ENCODE data around the gene REV3L.

Gene REV3L

DNA sequence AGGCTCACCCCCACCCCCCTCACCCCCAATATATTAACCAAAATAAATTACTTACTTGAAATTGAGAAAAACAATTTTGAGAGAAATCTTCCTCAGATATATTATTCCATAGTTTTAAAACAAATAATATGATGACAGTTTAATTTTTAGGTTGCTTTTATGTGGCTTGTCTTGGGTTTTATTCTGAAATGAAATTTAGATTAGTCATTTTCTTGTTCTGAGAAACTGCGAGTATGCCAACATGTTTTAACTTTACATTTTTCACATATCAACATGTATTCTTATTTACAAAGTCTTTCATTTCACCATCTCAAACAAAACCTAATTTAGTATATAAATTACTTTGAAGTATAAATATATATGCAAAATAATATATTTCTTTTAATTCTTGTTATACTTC is 11.1 kb downstream of the REV3L start:
- in situ Hi-C loops (cut with MboI; ENCODE audit: low sequenced_read_pairs), result no loop called here

DNA sequence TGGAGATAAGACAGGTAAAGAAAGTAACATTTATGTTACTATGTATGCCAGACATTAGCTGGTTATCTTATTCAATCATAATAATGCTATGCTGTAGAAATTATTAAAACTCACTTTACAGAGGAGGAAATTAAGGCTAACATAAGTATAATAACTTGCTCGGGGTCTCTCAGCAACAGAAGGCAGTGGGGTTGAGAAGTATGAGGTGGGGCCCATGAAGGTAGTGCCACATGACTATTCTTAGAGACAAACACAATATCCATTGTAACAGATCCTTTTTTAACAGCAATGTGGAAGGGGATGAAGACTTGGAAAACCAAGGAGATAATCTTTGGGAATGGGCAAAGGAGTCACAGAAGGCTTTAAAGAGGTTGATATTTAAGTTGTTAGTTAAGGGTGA is 11.5 kb downstream of the REV3L start:
- in situ Hi-C loops (cut with MboI; ENCODE audit: low sequenced_read_pairs), result no loop called here

DNA sequence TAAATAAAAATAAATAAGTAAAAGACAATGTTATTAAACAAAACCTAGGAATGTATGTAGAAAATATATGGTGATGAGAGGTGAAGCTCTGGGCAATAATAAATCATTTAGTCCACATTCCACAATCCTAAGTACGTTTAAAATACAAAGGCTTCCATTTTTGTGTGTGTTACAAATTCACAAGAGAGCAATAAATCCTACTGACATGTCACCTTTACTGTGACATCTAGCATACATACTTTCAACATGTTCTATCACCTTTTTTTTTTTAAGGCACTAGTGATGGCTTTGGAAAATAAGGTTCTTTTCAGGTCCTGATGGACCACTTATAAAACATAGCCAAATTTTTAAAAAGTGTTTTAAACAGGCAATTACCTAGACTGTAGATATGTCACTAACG is 12.0 kb downstream of the REV3L start:
- in situ Hi-C loops (cut with MboI; ENCODE audit: low sequenced_read_pairs), result no loop called here

DNA sequence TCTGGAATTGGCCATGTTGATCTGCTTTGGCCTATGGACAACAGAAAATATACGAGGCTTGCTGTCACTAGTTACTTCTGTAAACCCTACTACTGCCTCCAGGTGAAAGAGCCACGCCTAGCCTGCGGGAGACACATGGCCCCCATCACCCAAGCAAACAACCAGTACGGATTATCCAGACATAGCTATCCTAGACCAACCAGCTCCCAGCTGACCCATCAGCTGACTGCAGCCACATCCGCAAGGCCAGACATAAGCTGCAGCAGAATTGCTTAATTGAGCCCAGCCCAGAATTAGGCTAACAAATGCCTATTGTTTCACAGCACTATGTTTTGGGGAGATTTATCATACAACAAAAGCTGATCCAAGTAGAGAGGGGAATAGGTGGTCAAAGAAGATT is 13.5 kb downstream of the REV3L start:
- in situ Hi-C loops (cut with MboI; ENCODE audit: low sequenced_read_pairs), result no loop called here

DNA sequence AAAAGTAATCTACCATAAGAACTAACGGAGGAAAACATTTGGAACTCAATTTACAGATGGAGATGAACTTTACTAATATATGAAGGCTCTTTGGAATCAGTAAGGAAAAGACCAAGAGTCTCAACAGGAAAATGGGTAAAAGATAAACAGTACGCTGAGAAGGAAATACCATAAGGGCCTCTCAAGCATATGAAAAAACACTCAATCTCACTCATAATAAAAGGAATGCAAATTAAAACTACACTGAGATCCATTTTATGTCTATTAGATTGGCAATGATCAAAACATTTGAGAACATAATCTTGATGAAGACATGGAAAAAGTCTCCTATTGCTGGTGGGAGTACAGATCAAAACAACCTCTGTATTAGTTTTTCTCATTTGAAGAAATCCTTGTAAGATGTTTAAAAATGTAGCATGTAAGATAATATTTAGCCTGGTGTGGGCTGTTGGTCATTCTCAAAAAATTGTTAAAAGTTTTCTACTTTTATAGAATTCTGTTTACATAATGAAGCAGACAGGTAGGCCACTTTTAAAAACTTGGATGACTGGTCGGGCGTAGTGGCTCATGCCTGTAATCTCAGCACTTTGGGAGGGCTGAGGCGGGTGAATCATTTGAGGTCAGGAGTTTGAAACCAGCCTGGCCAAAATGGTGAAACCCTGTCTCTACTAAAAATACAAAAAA is 14.5 kb downstream of the REV3L start:
- in situ Hi-C loops (cut with MboI; ENCODE audit: low sequenced_read_pairs), result no loop called here

DNA sequence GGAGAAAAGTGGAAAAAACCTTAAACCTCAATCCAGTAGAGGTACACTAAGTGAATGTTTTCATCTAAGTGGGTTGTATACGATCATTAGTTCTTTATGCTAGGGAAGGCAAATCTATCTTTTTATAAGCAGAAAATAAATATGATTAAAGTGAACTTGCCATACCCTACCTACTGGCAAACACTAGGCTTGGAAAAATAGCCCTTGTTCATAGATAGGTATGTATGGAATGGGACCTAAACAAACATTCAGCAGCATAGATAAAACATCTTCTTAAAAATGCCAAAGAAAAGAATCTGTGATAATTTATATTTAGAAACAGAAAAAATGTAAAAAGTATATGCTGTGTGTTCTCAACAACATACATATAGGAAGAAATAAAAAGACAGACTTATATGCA is 18.8 kb downstream of the REV3L start:
- in situ Hi-C loops (cut with MboI; ENCODE audit: low sequenced_read_pairs), result no loop called here

DNA sequence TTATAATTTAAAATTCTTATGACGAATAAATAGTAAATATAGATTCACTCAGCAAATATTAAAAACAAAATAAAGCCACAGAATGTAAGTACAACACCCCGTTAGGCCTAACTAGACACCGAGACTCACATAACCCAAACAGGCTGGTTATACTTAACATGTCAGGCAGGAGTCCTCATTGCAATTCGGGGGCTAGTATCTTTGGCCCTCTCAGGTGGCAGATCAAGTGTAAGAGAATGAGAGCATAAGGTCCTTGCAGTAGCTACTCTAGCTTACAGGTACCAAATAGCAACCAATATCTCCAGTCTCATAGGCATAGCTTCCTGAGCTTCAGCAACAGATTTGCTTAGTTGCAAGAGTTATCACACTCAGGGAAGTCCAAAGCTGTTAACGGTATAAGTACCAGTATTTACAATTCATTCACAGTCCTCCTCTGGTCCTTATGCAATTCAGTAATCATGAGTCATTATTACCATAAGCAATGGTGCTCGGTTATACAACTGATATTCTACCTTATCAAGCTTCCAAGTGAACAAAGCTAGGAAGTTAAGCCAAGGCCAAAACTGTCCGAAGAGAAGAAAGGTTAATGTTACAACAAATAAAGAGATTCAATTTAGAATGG is 20.1 kb downstream of the REV3L start:
- in situ Hi-C loops (cut with MboI; ENCODE audit: low sequenced_read_pairs), result no loop called here

DNA sequence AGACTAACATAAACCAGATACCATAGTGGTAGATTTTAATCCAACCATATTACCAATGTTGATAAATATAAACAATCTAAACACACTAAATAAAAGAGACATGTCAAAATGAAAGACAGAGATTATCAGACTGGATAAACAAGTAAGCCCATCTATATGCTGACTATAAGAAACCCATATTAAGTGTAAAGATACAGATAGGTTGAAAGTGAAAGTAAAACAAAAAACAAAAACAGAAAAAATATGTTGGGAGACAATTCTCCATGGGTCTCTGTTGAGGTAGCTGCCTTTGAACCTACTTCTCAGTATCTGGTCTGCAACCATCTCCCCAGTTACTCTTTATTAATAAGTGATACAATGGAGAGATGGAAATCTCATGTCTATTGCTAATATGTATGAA is 21.2 kb downstream of the REV3L start:
- in situ Hi-C loops (cut with MboI; ENCODE audit: low sequenced_read_pairs), result no loop called here

DNA sequence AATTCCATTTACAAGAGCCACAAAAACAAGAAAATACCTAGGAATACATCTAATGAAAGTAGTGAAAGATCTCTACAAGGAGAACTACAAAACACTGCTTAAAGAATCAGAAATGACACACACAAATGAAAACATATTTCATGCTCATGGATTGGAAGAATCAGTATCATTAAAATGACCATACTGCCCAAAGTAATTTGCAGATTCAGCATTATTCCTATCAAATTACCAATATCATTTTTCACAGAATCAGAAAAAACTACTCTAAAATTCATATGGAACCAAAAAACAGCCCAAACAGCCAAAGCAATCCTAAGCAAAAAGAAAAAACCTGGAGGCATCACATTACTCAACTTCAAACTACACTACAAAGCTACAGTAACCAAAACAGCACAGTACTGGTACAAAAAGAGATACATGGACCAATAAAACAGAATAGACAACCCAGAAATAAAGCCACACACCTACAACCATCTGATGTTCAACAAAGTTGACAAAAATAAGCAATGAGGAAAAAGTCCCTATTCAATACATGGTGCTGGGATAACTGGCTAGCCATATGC is 24.3 kb downstream of the REV3L start:
- in situ Hi-C loops (cut with MboI; ENCODE audit: low sequenced_read_pairs), result no loop called here

DNA sequence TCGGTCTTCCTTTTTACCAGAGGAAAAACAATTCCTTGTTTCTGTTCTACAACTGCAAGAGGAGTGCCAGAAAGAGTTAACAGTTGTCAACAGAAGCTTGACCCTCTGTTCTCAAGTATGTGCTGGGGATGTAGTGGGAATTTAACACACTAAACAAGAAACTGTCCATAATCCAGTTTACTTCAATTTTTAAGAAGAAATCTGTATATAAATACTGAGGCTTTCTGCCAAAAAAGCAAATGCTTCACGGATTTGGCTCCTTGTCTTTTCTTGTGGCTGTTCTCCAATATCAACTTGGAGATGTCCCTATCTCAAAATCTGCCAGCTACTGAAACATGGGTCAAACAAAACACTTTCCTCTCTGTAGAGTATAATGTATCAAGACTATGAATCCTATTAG is 26.8 kb downstream of the REV3L start:
- in situ Hi-C loops (cut with MboI; ENCODE audit: low sequenced_read_pairs), result no loop called here

DNA sequence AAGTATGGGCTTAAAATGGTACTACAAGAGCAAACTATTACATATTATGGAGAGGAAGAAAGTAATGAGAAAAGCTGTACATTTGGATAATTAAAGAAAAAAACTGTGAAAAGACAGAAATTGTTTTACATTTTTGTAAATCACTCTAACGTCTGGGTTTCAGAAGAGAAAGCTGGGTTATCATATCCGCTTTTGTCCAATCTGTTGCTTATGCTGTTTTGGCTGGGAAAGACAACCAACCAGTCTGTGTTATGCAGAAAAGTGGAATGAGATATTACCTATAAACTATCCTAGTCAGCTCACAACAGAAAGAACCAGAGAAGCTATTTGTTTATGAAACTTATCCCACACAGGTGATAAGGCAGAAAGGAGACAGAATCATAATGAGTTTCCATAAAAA is 32.4 kb downstream of the REV3L start:
- in situ Hi-C loops (cut with MboI; ENCODE audit: low sequenced_read_pairs), result no loop called here

DNA sequence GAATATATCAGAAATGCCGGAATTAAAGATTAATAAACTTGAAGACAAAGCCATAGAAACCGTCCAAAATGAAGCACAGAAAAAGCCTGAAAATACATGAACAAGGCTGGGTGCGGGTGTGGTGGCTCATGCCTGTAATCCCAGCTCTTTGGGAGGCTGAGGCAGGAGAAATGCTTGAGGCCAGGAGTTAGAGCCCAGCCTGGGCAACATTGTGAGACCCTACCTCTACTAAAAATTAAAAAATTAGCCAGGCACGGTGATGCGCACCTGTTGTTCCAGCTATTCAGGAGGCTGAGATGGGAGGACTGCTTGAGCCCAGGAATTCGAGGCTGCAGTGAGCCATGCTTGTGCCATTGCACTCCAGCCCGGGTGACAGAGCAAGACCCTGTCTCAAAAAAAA is 32.9 kb downstream of the REV3L start:
- in situ Hi-C loops (cut with MboI; ENCODE audit: low sequenced_read_pairs), result no loop called here

DNA sequence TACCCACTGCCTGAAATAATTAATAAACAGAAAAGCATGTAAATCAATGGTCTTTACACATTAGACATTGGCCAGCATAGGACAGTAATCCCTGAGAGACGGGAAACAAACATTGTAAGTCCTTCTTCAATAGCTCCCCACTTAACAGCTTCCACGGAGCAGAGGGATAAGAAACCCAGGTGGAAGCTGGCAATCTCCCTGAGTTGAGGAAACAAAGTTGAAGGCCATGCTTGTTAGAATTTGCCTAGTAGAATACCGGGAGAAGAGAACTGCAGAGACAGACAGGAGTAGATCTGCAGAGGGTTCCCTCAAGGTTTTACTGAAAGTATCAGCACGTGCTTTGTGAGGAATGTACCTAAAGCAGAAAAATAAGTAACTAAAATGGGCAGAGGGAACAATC is 33.9 kb downstream of the REV3L start:
- in situ Hi-C loops (cut with MboI; ENCODE audit: low sequenced_read_pairs), result no loop called here

DNA sequence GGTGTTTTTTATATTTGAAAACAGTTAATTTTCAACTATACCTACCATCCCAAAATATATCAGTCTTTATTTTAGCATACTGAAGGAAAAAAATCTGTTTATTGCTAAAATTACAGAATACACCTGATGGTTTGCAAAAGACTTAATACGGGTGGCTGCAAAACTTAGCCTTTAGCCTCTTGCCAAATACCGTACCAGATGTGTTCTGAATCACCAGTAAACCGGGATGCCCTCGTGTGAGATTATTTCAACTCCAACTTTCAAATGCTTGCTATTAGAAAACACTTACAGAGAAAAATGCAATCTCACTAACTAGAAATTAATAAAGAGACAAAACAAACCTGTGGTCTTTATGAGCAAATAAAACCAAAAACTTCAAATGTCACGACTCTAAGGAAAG is 36.0 kb downstream of the REV3L start:
- in situ Hi-C loops (cut with MboI; ENCODE audit: low sequenced_read_pairs), result no loop called here

DNA sequence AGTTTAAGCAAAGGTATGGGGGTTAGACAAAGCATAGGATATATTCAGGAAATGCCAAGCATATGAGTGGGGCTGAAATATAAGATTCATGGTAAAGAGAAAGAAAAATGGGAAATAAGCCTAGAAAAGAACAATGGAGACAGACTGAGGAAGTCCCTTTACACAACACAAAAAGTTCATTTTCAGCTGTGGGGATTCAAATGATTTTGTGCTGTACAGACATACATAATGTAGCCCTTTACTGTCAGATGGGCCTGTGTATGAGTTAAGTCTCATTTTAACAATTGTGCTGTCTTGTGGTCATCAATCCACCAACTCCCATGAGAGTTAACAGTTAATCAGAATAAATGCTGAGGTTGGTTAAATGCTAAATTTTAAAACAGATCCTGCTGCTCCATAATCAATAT is 37.2 kb downstream of the REV3L start:
- in situ Hi-C loops (cut with MboI; ENCODE audit: low sequenced_read_pairs), result no loop called here

DNA sequence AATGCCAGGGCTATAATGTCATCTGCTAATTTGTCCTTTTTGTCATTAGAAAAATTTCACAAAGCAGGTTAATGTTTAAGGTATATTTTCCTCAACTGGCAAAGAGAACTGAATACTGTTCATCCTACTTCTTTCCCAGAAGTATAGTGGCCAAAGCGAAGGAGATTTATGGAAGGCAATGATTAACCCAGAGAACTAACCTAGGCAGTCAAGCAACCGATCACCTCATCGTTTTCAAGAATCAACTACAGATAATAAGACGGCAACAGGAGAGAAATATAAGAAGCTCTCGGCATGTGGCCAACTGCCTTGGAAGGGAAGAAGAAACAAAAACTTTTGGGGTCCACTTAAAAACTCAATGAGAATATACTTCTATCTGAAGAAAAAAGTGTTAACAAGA is 38.2 kb downstream of the REV3L start:
- in situ Hi-C loops (cut with MboI; ENCODE audit: low sequenced_read_pairs), result no loop called here

DNA sequence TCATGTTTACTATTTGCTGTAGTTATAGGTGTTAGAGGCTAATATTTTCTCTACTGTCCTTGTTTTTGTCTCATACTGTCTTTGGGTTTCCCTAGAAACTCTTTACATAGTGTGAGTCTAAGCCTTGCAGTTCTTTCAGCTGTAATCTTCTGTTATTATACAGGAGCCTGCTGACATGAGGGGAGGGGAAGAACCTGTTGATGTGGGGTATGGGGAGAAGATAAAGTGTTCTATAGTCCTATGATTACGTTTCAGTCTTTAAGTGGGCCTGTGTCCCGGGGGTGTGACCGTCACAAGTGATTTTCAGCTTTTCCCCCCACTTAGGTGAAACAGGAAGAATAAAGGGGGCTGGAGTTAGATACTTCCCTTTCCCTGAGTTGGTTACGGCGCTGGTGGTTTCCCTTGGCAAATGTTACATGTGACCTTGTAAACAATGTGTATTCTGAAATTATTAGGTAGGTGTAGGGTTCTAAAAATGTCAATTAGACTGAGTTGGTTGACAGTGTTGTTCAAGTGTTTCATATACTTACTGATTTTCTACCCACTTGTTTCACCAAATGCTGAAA is 41.3 kb downstream of the REV3L start:
- in situ Hi-C loops (cut with MboI; ENCODE audit: low sequenced_read_pairs), result no loop called here

DNA sequence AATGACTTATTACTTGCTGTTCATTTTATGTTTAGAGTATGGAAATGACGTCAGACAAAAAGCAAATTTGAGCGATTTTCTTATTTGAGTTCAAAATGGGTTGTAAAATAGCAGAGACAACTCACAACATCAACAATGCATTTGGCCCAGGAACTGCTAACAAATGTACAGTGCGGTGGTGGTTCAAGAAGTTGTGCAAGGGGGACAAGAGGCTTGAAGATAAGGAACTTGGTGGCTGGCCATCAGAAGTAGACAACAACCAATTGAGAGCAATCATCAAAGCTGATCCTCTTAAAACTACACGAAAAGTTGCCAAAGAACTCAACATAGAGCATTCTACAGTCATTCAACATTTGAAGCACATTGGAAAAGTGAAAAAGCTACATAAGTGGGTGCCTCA is 43.8 kb downstream of the REV3L start:
- in situ Hi-C loops (cut with MboI; ENCODE audit: low sequenced_read_pairs), result no loop called here

DNA sequence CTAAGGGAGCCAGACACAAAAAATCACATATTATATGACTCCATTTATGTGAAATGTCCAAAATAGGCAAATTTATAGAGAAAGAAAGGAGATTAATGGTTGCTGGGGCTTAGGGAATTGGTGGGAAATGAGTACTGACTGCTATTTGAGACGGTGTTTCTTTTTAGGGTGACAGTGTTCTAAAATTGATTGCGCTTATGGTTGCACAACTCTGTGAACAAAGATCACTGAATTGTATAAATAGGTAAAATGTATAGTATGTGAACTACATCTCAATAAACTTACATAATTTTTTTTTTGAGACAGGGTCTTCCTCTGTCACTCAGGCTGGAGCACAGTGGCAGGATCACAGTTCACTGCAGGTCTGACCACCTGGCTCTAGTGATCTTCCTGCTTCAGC is 45.4 kb downstream of the REV3L start:
- in situ Hi-C loops (cut with MboI; ENCODE audit: low sequenced_read_pairs), result no loop called here

DNA sequence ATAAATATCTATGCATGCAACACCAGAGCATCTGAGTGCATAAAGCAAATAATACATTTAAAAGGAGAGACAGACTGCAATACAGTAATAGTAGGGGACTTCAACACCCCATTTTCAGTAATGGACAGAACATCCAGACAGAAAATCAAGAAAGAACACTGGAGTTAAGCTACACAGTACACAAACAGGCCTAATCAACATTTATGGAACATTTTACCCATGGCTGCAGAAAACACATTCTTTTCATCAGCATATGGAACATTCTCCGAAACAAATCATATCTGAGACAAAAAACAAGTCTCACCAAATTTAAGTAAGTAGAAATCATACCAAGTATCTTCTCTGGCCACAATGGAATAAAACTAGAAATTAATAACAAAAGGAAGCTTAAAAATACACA is 50.5 kb downstream of the REV3L start:
- in situ Hi-C loops (cut with MboI; ENCODE audit: low sequenced_read_pairs), result no loop called here

DNA sequence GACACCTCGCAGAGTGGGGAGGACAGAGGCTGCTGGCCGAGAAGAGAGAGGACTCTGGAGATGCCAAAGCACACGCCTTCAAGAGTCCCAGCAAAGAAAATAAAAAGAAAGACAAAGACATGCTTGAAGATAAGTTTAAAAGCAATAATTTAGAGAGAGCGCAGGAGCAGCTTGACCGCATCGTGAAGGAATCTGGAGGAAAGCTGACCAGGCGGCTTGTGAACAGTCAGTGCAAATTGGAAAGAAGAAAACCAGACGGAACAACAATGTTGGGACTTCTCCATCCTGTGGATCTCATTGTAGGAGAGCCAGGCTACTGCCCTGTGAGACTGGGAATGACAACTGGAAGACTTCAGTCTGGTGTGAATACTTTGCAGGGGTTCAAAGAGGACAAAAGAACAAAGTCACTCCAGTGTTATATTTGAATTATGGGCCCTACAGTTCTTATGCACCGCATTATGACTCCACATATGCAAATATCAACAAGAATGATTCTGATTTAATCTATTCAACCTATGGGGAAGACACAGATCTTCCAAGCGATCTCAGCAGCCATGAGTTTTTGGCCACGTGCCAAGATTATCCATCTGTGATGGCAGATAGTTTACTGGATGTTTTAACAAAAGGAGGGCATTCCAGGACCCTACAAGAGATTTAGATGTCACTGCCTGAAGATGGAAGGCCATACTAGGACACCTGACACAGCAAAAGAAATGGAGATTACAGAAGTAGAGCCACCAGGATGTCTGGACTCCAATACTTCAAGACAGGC is 52.2 kb downstream of the REV3L start:
- in situ Hi-C loops (cut with MboI; ENCODE audit: low sequenced_read_pairs), result no loop called here

DNA sequence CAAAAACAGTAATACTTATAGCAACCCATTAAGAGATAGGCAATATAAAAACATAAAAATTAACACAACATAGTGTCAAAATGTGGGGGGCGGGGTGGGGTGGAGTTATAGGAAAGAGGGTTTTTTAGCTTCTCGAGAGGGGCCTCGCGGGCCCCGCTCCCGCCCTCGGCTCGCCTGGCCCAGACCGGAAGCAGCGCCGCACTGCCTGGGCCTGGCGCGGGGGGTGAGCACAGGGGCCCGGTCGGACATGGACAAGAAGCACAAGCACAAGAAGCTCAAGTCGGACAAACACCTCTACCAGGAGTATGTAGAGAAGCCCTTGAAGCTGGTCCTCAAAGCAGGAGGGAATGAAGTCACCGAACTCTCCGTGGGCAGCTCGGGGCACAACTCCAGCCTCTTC is 53.4 kb downstream of the REV3L start:
- in situ Hi-C loops (cut with MboI; ENCODE audit: low sequenced_read_pairs), result no loop called here
